Esophagus squamous epithelium (tissue), 5 donors: Measurements from ENCODE around the gene C1orf174. TPM values are rescaled to one million over a fixed set of nuclear protein-coding genes. Genes with fewer than 3 reads are reported as not detected.

Experiments used
- DNase-seq: peaks from one replicate; lab custom pipeline; 2025; lab: John Stamatoyannopoulos, UW
- H3K27ac ChIP-seq, 4 donors: fragments of 200-600 bp; sonication (generic); one replicate each; pipeline ENCODE4 v1.5.1; 2016 to 2019; ENCODE audit warnings: mild to moderate bottlenecking in 1 of 4
- H3K27me3 ChIP-seq, 4 donors: fragments of 200-600 bp; sonication (generic); 1 replicate in 3 of 4; 2 replicates in 1 of 4; pipeline versions ENCODE4 v1.5.1 to v1.6.0; 2017 to 2021; ENCODE audit warnings: antibody characterized with exemption in 1 of 4
- H3K36me3 ChIP-seq, 3 donors: fragments of 200-600 bp; sonication (generic); one replicate each; pipeline ENCODE4 v1.5.1; 2016 to 2019
- H3K4me1 ChIP-seq, 3 donors: fragments of 200-600 bp; sonication (generic); one replicate each; pipeline ENCODE4 v1.5.1; 2017 to 2019
- H3K4me3 ChIP-seq, 4 donors: fragments of 200-600 bp; sonication (generic); 1 replicate in 3 of 4; 2 replicates in 1 of 4; pipeline ENCODE4 v1.5.1; 2016 to 2019; ENCODE audit warnings: mild to moderate bottlenecking in 2 of 4, moderate library complexity in 1 of 4
- H3K9me3 ChIP-seq, 3 donors: fragments of 200-600 bp; sonication (generic); one replicate each; pipeline ENCODE4 v1.5.1; 2016 to 2019
- CTCF ChIP-seq, 6 experiments: fragments of 450-650 bp in 4 of 6; fragments of 200-600 bp in 2 of 6; sonication (generic) in 2 of 6; IDR thresholded peaks; one replicate each; pipeline ENCODE4 v1.5.1; 2016 to 2019; ENCODE audit warnings: antibody characterized with exemption in 6 of 6, mild to moderate bottlenecking in 4 of 6, moderate library complexity in 4 of 6
- POLR2A ChIP-seq, 4 donors: fragments of 450-650 bp; IDR thresholded peaks; one replicate each; pipeline ENCODE4 v1.6.1; 2017; ENCODE audit warnings: antibody characterized with exemption in 4 of 4, mild to moderate bottlenecking in 4 of 4, moderate library complexity in 3 of 4
- WGBS, 2 donors: methylation state at CpG; one replicate each; pipeline ENCODE4 v1.1.5; 2018; 5-methylcytosine and 5-hydroxymethylcytosine counted together
- intact Hi-C: fragments of 100-400 bp; cut with DNase I; formaldehyde crosslinking; loops from one replicate; pipeline ENCODE4 v1.15.0; 2022
- total RNA-seq, 4 donors: library from RNA; depleted of rRNA; stranded (reverse); fragments of >200 nt; gene quantifications; one replicate each; pipeline ENCODE4 v1.1.0, GENCODE V29; 2016
- donor health status: DM: yes; HTN: yes; CAD: no.

C1orf174 gene
- total RNA-seq, 4 donors from 2014 or later = 14.1 to 25.4 (median 23.9) TPM

GRCh38 chr1:3879099-3879498 lies 21.0 kb downstream of the C1orf174 start:
- no peaks in the 10 kb centered on the region for H3K27me3 ChIP-seq
- WGBS, 2 donors = 96 to 100% methylated on average over 6 to 7 of the region's 7 CpGs
- peaks cover 0 to 81% (median 8%) of the 10 kb centered on the region in 3 donors for H3K36me3 ChIP-seq

GRCh38 chr1:3876716-3877115 lies 23.4 kb downstream of the C1orf174 start:
- WGBS, 2 donors = 87% methylated on average over 5 to 14 of the region's 16 CpGs

More at GRCh38 chr1:3879099-3879498, 21.0 kb downstream of the C1orf174 start:
- no peak for DNase-seq
- no peak overlapping the region for H3K27ac ChIP-seq
- intact Hi-C loops = no loop called here
- no peak overlapping the region for H3K4me3 ChIP-seq
- H3K4me1 ChIP-seq = no peaks in the 10 kb centered on the region
- peaks cover 0 to 20% (median 0%) of the 10 kb centered on the region in 3 donors for H3K9me3 ChIP-seq
- TF ChIP-seq POLR2A (IDR thresholded peaks at IDR 0.05) = no peak
- no peak for TF ChIP-seq CTCF (IDR thresholded peaks at IDR 0.05)

DNA sequence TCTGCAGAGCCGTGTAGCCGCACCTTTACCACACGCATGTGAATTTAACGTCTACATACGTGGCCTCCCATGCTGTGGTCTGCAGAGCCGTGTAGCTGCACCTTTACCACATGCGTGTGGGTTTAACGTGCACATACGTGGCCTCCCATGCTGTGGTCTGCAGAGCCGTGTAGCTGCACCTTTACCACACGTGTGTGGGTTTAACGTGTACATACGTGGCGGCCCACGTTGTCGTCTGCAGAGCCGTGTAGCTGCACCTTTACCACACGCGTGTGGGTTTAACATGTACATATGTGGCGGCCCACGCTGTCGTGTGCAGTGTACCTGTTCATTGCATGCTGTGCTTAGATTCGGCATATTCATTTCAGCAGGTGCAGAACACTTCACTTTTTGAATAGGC lies 25.3 kb downstream of the C1orf174 start:
- Histone ChIP-seq H3K36me3 (peaks cover 5 to 97% (median 12%) of the 10 kb centered on the region in 3 donors), H3K9me3 (peaks cover 0 to 17% (median 0%) of the 10 kb centered on the region in 3 donors), H3K27me3 (no peaks in the 10 kb centered on the region), H3K4me3 (no peak overlapping the region), H3K4me1 (no peaks in the 10 kb centered on the region), H3K27ac (no peak overlapping the region)
- no peak for DNase-seq
- intact Hi-C loops = no loop called here
- WGBS, 2 donors = 90 to 97% methylated on average over 23 of the region's 23 CpGs
- TF ChIP-seq CTCF (IDR thresholded peaks at IDR 0.05) (no peak), POLR2A (IDR thresholded peaks at IDR 0.05) (no peak)

More at GRCh38 chr1:3876716-3877115, 23.4 kb downstream of the C1orf174 start:
- H3K27ac ChIP-seq = no peak overlapping the region
- H3K4me1 ChIP-seq = no peaks in the 10 kb centered on the region
- intact Hi-C loops = no loop called here
- peaks cover 0 to 94% (median 12%) of the 10 kb centered on the region in 3 donors for H3K36me3 ChIP-seq
- no peaks in the 10 kb centered on the region for H3K27me3 ChIP-seq
- H3K4me3 ChIP-seq = no peak overlapping the region
- peaks cover 0 to 20% (median 0%) of the 10 kb centered on the region in 3 donors for H3K9me3 ChIP-seq
- TF ChIP-seq POLR2A (IDR thresholded peaks at IDR 0.05) = no peak
- TF ChIP-seq CTCF (IDR thresholded peaks at IDR 0.05) = no peak
- DNase-seq = no peak

DNA sequence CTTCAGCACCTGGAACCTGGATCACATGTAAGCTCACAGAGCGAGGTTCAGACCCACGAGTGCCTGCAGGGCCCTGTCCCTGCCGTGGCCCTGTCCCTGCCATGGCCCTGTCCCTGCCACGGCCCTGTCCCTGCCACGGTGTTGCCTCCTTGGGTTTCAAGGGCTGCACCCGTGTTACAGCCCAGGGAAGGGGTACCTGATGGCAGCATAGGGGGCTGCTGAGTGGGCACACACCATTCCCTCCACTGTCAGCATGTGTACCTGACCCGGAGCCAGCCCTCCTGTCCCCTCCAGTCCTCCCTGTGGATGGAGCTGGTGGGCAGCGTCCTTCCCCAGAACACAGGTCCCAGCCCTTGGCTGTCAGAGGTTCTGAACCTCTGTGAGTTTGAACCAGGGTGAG lies 27.5 kb downstream of the C1orf174 start:
- WGBS, 2 donors = 94 to 100% methylated on average over 2 to 3 of the region's 8 CpGs
- H3K4me1 ChIP-seq = no peaks in the 10 kb centered on the region
- H3K9me3 ChIP-seq = no peaks in the 10 kb centered on the region
- DNase-seq = no peak
- H3K27me3 ChIP-seq = no peaks in the 10 kb centered on the region
- peaks cover 8 to 97% (median 12%) of the 10 kb centered on the region in 3 donors for H3K36me3 ChIP-seq
- no peak overlapping the region for H3K27ac ChIP-seq
- TF ChIP-seq POLR2A (IDR thresholded peaks at IDR 0.05) (no peak), CTCF (IDR thresholded peaks at IDR 0.05) (no peak)
- H3K4me3 ChIP-seq = no peak overlapping the region
- intact Hi-C loops = no loop called here

- Histone ChIP-seq H3K9me3 (no peaks in the 10 kb centered on the region), H3K27ac (no peak overlapping the region), H3K36me3 (peaks cover 8 to 97% (median 12%) of the 10 kb centered on the region in 3 donors), H3K4me3 (no peak overlapping the region), H3K27me3 (no peaks in the 10 kb centered on the region), H3K4me1 (no peaks in the 10 kb centered on the region)
- intact Hi-C loops = no loop called here
- no peak for DNase-seq
- 76 to 100% methylated on average over 1 to 6 of the region's 7 CpGs for WGBS, 2 donors
- TF ChIP-seq CTCF (IDR thresholded peaks at IDR 0.05) (no peak), POLR2A (IDR thresholded peaks at IDR 0.05) (no peak)
These were observed 28.6 kb downstream of the C1orf174 start for GRCh38 chr1:3871451-3871805.
